Measurements from ENCODE around the gene IGF2BP2.

Gene IGF2BP2

DNA sequence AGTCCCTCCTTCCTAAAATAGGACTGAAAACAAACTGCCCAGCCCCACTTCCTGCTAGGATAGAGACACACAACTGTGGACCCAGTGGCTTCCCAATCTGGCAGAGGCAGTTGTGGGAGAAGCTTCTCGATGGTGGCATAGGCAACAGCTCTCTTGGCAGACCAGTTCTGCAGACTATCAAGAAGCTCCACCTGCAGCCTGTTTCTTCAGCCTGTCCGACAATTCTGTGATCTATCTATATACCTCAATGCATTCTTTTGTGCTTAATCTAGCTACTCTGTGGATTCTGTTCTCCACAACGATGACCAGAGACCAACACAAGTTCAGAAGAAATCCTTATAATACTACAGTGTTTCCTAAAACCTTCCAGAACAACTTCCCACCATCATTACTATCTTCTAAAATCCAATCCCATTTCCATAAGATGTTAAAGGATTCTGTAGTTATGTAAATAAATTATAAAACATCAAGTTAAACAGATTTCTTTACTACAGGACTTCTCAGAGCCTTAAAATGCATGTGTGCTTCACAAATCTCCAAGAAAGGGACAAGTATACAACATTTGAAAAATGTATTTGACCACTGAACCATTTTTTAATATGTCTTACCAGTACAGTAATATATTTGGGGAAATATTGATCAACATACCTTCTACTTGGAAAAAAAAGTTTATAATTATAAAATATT lies 57.7 kb downstream of the IGF2BP2 start:
- Mint-ChIP-seq H3K27me3 (peaks cover 31% of the 10 kb centered on the region), H3K4me1 (no peaks in the 10 kb centered on the region), H3K4me3 (no peak overlapping the region), H3K9me3 (no peaks in the 10 kb centered on the region), H3K27ac (no peak overlapping the region)
- ATAC-seq (no peak), DNase-seq (no peak)

DNA sequence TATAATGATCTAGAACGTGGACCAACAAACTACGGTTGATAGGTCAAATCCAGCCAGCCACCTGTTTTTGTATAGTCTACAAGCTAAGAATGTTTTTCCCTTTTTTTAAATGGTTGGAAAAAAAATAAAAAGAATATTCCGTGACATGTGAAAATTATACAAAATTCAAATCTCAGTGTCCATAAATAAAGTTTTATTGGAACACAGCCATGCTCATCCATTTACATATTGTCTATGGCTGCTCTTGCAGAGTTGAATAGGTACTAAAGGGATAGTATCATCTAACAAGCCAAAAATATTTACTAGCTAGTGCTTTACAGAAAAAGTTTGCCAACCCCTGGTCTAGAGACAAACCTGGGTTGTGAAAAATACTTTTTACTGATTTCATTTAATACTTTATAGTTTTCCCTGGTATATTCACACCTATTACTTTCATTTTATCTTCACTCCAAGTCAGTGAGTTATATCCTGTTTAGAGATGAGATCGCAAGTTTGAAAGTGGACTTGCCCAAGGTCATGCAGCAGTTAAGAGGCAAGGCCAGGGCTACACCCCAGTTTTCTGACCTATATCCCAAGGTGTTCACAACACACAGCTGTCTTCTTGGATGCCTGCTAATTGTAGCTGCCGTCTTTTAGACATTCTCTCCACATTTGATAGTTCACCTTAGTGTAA lies 58.4 kb downstream of the IGF2BP2 start:
- Mint-ChIP-seq H3K9me3 (no peaks in the 10 kb centered on the region), H3K27ac (no peak overlapping the region), H3K27me3 (peaks cover 33% of the 10 kb centered on the region), H3K4me3 (no peak overlapping the region), H3K4me1 (no peaks in the 10 kb centered on the region)
- DNase-seq: no peak
- no peak for ATAC-seq

DNA sequence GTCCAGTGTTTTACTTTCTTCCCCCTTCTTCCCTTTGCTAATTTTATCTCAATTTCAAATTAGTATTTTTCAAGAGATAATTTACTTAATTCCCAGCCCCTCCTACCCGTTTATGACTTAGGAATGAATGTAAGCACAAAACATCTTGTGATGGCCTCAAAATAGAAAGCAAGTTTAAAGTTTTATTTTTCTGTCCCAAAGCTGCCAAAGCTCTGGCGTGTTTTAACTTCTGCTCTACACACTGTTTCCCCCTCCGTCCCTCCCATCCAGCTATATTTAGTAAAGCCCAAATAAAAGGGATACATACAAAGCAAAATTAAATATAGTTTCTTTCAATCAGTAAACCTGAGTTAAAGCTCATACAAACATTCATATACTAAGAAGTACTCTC lies 59.9 kb downstream of the IGF2BP2 start:
- H3K4me1 Mint-ChIP-seq: no peaks in the 10 kb centered on the region
- peaks cover 48% of the 10 kb centered on the region for H3K27me3 Mint-ChIP-seq

DNA sequence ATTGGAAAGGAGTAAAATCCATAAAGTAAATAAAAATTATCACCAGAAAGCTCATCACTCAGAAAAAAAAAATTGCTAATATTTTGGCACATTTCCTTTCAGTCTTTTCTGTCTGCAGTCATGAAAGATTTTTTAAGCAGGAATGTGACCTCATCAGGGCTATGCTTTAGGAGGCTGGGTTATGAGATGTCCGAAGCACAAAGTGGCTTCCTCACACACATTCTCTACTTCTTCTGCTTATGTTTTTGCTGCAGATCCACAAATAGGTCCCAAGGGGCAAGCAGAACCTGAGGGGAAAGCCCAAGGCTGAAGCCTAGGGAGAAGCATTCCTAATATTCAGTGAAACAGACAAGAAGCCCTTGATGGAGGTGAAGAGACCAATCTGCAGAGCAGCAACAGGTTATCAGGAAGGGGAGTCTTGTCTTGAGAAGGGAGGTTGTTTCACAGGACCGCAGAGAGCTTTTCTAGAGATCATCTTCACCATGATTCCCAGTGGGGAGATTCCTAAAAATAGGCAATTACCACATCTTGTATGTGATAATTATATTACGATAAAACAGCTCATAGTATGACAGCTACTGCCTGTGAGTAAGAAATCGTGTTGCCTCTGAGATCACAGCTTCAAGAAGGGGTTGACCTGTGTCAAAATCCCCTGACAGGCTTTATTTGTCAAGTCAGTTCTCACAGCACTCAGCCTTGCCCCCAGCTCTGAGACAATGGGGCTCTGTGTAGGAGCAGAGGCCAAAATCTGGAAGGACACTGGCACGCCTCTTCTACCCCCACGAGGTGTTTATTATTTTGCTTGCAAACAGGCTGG lies 60.5 kb downstream of the IGF2BP2 start:
- no peak for ATAC-seq
- DNase-seq: no peak
- Mint-ChIP-seq H3K4me1 (no peaks in the 10 kb centered on the region), H3K4me3 (no peak overlapping the region), H3K27ac (no peak overlapping the region), H3K9me3 (no peaks in the 10 kb centered on the region), H3K27me3 (peaks cover 48% of the 10 kb centered on the region)

More for the DNA sequence above, 59.9 kb downstream of the IGF2BP2 start:
- H3K4me3 Mint-ChIP-seq: no peak overlapping the region
- no peak overlapping the region for H3K27ac Mint-ChIP-seq
- H3K9me3 Mint-ChIP-seq: no peaks in the 10 kb centered on the region
- DNase-seq: no peak
- ATAC-seq: no peak

DNA sequence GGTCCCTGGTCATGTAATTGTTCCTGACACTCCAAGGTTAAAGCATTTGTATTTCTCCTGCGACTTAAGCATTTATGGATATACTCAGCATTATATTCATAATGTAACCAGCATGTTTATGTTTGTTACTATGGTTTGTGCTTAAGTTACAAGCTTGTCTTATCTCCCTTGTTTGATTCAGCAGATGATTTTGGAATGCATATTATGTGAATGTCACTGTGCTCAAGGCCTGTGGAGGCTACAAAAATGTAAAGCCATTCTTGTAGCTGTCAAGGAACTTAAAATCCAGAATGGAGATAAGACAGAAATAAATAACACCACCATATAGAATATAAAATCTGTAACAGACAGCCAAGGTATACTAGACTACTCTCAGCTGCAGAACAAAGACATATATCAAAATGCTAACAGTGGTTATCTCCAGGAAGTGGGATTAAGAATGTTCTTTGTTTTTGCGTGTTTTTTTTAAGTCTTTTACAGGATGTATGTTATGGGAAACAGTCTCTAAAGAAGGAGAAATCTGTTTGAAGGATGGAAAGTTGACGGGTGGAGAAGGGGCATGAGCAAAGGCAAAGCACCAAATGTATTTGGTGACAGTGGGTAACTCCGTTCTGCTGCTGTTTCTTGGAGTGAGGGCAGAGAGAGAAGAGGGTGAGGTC lies 61.4 kb downstream of the IGF2BP2 start:
- Mint-ChIP-seq H3K9me3 (no peaks in the 10 kb centered on the region), H3K27me3 (peaks cover 56% of the 10 kb centered on the region), H3K4me3 (no peak overlapping the region), H3K4me1 (no peaks in the 10 kb centered on the region), H3K27ac (no peak overlapping the region)
- DNase-seq: no peak
- no peak for ATAC-seq

DNA sequence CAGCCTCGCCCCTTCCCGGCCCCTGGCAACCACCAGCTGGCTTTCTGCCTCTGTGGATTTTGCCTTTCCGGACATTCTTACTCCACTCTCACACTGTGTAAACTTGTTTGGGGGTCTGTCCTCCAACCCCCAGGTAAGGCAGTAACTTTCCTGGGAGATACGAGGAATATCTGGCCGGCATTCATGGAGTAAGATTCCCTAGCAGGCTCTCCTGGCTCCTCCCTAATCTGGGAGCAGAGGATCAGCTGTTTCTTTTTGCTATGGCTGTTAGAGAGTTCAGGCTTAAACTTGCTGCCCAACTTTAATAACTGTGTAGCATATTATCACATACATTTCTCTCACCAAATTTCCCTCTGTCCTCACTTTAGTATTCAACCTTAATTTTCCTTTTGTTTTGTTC lies 64.3 kb downstream of the IGF2BP2 start:
- no peaks in the 10 kb centered on the region for H3K4me1 Mint-ChIP-seq
- no peak overlapping the region for H3K4me3 Mint-ChIP-seq
- no peak overlapping the region for H3K27ac Mint-ChIP-seq
- ATAC-seq (no peak), DNase-seq (no peak)
- peaks cover 57% of the 10 kb centered on the region for H3K27me3 Mint-ChIP-seq
- H3K9me3 Mint-ChIP-seq: peaks cover 6 to 10% of the 10 kb centered on the region in 2 donors

DNA sequence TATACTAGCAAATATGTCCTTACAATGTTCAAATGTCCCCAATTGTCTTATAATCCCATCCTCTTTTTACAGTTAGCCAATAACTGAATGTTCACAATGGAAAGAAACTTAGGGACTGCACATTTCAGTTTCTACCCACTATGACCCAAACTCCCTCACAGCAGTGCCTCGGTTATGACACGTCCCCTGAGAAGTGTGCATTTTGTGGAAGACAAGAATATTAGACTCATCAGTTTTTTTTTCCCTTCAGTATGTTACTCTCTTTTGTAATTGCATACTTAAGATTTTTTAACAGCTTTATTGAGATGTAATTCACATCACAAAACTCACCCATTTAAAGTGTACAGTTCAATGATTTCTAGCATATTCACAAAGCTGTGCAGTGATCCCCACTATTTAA lies 64.8 kb downstream of the IGF2BP2 start:
- DNase-seq (no peak), ATAC-seq (no peak)
- Mint-ChIP-seq H3K27me3 (peaks cover 53% of the 10 kb centered on the region), H3K27ac (no peak overlapping the region), H3K4me1 (no peaks in the 10 kb centered on the region), H3K4me3 (no peak overlapping the region), H3K9me3 (peaks cover 6 to 12% of the 10 kb centered on the region in 2 donors)

DNA sequence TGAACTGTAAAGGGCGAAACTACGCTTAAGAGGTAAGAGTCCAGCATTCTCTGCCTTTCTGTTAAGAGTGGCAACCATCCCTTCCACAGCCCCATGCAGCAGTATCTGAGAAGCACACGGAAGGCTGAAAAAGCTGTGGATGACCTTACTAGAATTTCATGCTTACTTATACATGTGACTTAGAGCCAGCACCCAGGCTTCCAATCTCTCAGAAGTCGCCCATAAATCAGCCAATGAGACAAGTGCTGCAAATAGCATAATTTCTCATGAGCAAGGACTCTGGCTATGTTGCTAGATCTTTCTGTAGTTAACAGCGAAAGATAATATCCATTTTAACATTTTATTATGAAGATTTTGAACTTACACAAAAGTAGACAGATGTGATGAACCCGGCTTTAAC lies 65.3 kb downstream of the IGF2BP2 start:
- DNase-seq: no peak
- Mint-ChIP-seq H3K27me3 (peaks cover 49% of the 10 kb centered on the region), H3K27ac (no peak overlapping the region), H3K9me3 (peaks cover 7 to 15% of the 10 kb centered on the region in 2 donors), H3K4me3 (no peak overlapping the region), H3K4me1 (no peaks in the 10 kb centered on the region)
- ATAC-seq: no peak

DNA sequence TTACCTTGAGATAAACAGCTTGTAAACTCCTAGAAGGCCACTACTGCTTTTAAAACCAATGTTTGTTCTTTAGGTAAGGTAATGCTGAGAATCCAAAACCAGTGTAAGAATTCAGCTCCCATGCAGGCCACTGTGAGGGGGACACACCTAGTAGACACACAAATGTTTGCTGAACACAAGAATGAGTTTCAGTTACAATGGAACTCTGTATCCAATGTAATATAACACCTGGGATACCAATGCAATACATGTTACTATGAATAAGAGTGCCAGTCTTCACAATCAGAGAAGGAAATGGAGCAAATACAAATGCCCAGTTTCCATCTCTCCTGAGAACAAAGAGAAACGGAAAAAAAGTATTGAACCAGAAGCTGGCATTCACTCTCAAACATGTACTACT lies 65.9 kb downstream of the IGF2BP2 start:
- Mint-ChIP-seq H3K27ac (no peak overlapping the region), H3K4me1 (no peaks in the 10 kb centered on the region), H3K4me3 (no peak overlapping the region), H3K27me3 (peaks cover 43% of the 10 kb centered on the region), H3K9me3 (peaks cover 10 to 19% of the 10 kb centered on the region in 2 donors)
- no peak for ATAC-seq
- DNase-seq: no peak

DNA sequence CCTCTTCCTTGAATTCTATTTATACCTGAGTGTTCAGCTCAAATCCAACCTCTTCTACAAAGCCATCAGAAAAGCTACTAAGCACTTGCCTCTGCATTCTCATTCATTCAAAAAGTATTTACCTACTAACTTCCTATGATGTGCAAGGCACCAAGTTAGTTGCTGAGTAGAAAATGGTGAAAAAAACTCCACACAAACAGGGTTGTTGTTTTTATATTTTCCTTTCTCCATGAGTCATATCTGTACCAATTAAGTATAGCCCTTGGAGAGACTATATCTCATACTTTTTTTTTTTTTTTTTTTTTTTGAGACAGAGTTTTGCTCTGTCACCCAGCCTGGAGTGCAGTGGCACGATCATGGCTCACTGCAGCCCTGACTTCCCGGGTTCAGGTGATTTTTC lies 67.7 kb downstream of the IGF2BP2 start:
- peaks cover 31% of the 10 kb centered on the region for H3K27me3 Mint-ChIP-seq
- H3K4me1 Mint-ChIP-seq: no peaks in the 10 kb centered on the region
- no peak overlapping the region for H3K4me3 Mint-ChIP-seq
- DNase-seq (no peak), ATAC-seq (no peak)
- H3K9me3 Mint-ChIP-seq: peaks cover 10 to 19% of the 10 kb centered on the region in 2 donors
- no peak overlapping the region for H3K27ac Mint-ChIP-seq

DNA sequence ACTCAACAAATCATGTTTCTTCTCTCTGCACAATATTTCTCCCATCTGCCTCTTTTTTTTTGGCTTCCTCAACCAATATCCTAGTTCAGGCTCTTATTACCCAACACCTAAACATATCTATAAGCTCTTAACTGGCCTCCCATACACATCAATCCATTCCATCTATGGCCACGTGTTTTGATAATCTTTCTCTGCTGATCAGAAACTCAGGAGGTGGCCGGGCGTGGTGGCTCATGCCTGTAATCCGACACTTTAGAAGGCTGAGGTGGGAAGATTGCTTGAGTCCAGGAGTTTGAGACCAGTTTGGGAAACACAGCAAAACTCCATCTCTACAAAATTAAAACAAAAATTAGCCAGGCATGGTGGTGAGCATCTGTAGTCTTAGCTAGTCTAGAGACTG lies 68.4 kb downstream of the IGF2BP2 start:
- H3K27ac Mint-ChIP-seq: no peak overlapping the region
- H3K4me1 Mint-ChIP-seq: no peaks in the 10 kb centered on the region
- no peak overlapping the region for H3K4me3 Mint-ChIP-seq
- H3K9me3 Mint-ChIP-seq: peaks cover 10 to 19% of the 10 kb centered on the region in 2 donors
- DNase-seq (no peak), ATAC-seq (no peak)
- H3K27me3 Mint-ChIP-seq: peaks cover 29% of the 10 kb centered on the region

DNA sequence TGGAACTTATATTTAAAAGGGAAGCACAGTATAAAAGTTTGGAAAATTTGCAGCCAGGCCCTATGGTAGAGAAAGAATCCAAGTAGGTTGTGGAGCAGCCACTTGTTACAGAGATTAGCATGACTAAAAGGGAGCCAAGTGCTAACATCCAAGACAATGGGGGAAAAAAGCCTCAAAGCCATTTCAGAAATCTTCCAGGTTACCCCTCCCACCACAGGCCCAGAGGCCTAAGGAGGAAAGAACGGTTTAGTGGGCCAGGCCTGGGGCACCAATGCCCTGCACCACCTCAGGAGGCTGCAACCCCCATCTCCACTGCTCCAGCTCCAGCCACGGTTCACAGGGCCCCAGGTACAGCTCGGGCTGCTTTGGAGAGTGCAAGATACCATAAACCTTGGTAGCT lies 69.9 kb downstream of the IGF2BP2 start:
- no peak overlapping the region for H3K27ac Mint-ChIP-seq
- no peak for ATAC-seq
- peaks cover 10 to 19% of the 10 kb centered on the region in 2 donors for H3K9me3 Mint-ChIP-seq
- H3K4me1 Mint-ChIP-seq: no peaks in the 10 kb centered on the region
- no peak overlapping the region for H3K4me3 Mint-ChIP-seq
- DNase-seq: no peak
- peaks cover 21% of the 10 kb centered on the region for H3K27me3 Mint-ChIP-seq

DNA sequence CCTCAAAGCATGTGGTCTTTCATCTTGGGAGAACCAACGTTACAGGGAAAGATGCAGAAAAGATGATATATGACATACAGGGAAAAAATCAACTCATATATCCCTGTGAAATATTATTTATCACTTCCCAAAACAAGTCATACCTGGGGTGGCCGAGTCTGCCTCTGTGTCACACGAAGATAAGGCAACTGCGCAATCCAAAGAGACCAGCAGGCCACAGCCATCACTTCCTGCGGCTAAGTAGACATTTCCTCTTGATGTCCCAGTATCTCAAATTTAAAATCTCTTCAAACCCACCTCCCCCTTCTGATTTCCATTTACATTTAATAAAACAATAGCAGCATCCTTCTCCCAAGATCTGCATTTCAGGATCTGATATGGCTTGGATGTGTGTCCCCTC lies 71.5 kb downstream of the IGF2BP2 start:
- peaks cover 10 to 19% of the 10 kb centered on the region in 2 donors for H3K9me3 Mint-ChIP-seq
- H3K4me3 Mint-ChIP-seq: no peak overlapping the region
- H3K4me1 Mint-ChIP-seq: no peaks in the 10 kb centered on the region
- H3K27ac Mint-ChIP-seq: no peak overlapping the region
- no peak for DNase-seq
- H3K27me3 Mint-ChIP-seq: peaks cover 11% of the 10 kb centered on the region
- ATAC-seq: no peak

DNA sequence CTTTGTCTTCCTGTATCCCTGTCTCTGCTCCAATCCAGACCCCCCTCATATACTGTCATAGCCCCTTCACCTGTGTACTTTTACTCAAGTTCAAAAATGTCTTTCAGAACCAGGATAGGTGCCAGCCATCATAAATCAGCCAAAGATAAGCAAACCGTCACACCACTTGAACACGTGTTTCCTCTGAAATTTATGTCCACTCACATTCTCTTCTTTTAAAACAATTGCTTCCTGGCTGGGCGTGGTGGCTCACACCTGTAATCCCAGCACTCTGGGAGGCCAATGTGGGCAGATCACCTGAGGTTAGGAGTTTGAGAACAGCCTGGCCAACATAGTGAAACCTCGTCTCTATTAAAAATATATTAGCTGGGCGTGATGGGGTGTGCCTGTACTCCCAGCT lies 74.1 kb downstream of the IGF2BP2 start:
- ATAC-seq: no peak
- Mint-ChIP-seq H3K4me1 (peaks cover 1% of the 10 kb centered on the region), H3K4me3 (no peak overlapping the region)

DNA sequence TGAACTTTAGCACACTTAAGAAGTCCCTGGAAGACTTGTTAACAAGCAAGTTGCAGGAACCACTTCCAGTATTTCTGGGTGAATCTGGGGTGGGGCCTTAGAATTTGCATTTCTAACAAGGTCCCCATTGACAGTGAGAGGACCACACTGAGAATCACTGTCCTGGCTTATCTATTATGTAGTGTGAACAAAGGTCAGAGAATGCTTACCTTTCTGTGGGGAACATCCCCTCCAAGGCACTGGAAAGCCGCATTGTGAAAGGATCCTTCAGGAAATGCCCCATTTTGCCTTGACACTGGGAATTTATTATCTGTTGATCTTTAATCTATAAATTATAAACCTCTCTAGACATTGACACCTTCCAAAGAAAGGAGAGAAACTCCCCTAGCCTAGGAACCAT lies 74.8 kb downstream of the IGF2BP2 start:
- peaks cover 25% of the 10 kb centered on the region for H3K27me3 Mint-ChIP-seq
- DNase-seq: no peak
- H3K4me3 Mint-ChIP-seq: no peak overlapping the region
- no peak overlapping the region for H3K27ac Mint-ChIP-seq
- H3K9me3 Mint-ChIP-seq: peaks cover 4 to 7% of the 10 kb centered on the region in 2 donors
- H3K4me1 Mint-ChIP-seq: peaks cover 8% of the 10 kb centered on the region
- ATAC-seq: no peak

More for the DNA sequence above, 74.1 kb downstream of the IGF2BP2 start:
- DNase-seq: no peak
- H3K27ac Mint-ChIP-seq: no peak overlapping the region
- H3K9me3 Mint-ChIP-seq: peaks cover 4 to 11% of the 10 kb centered on the region in 2 donors
- H3K27me3 Mint-ChIP-seq: peaks cover 19% of the 10 kb centered on the region

Measured in stimulated activated naive CD8-positive, alpha-beta T cell treated with anti-CD3 and anti-CD28 coated beads, Interleukin-15, amount 100 ng/mL, for 72 hours (primary cell).